ENCODE results near the gene KPNA6.
A peak's percentile ranks its signal among the peaks of the same experiment; 100 is the strongest.
"Not testable (repeated sequence)": the region's sequence is repeated elsewhere in the genome, so short reads cannot be mapped to it uniquely, and the experiment has no call there.

KPNA6 gene

DNA sequence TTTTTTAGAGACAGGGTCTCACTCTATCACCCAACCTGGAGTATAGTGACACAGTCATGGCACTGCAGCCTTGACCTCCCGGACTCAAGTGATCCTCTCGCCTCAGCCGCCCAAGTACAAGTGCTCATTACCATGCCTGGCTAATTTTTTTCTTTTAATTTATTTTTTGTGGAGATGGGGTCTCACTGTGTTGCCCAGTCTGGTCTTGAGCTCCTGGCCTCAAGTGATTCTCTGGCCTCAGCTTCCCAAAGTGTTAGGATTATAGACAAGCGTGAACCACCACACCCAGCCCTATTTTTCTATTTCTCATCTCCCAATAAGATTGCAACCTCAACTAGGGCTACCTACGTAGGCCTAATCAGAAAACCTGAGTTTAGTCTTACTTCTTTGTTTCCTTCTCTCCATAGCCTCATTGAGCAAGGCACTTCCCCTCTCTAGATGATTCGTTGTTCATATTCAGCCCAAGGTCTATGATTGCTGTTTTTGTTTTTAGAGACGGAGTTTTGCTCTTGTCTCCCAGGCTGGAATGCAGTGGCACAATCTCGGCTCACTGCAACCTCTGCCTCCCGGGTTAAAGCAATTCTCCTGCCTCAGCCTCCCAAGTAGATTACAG lies 1.1 kb upstream of the KPNA6 start:
- POLR2A ChIA-PET: no interaction called here
- no peak for DNase-seq (ENCODE audit: extremely low spot score)
- CTCF ChIA-PET: no interaction called here
- TF ChIP-seq ELF4 (IDR thresholded peaks at IDR 0.05) (no peak), SUZ12 (IDR thresholded peaks at IDR 0.05) (no peak), ZNF384 (IDR thresholded peaks at IDR 0.05) (no peak), FOXM1 (IDR thresholded peaks at IDR 0.05; ENCODE audit: borderline replicate concordance) (no peak), TARDBP (IDR thresholded peaks at IDR 0.05) (no peak), L3MBTL2 (conservative IDR thresholded peaks at IDR 0.05) (no peak), NFRKB (IDR thresholded peaks at IDR 0.05) (no peak), FOXK2 (IDR thresholded peaks at IDR 0.05) (no peak)

DNA sequence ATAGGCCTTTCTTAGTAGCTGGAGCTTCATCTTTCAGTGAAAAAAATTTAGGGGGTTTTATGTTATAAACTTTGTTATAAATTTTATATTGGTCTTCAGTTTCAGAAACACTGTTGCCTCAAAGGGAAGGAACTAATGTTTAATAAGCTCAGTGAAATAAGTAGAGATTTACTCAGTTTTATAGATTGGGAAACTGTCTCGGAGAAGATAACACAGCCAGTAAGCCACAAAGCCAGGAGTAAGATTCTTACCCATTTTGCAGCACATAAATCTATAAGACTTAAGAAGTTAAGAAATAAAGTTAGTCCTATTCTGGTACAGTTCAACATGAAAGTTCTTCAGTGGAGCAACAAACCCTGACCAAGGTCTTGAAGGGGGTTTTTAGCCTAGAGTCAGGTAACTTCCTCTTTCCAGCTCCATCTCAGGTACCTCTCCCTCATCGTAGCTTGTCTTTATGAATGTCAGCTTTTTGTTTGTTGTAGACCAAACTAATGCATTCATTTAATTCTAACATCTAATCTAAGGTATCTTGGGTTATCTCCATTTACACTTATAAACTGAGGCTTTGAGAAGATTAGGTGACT lies 3.3 kb downstream of the KPNA6 start:
- ChIA-PET POLR2A (interaction anchor here (2.2 kb wide), 1 partner anchor 38 kb away, joined by 7 read pairs; the partner anchor contains the start of gene TMEM39B), CTCF (interaction anchor here (0.6 to 1.3 kb wide), 5 partner anchors 12 to 835 kb away, joined by 3 to 4 read pairs (median 4); partner anchors contain the start of gene TMEM39B)
- TF ChIP-seq LEF1 (IDR thresholded peaks at IDR 0.05; ENCODE audit: borderline replicate concordance) (no peak), FOXA1 (IDR thresholded peaks at IDR 0.05) (no peak), L3MBTL2 (conservative IDR thresholded peaks at IDR 0.05) (no peak), TARDBP (IDR thresholded peaks at IDR 0.05) (no peak), BHLHE40 (IDR thresholded peaks at IDR 0.05; ENCODE audit: borderline replicate concordance) (no peak), FOXK2 (IDR thresholded peaks at IDR 0.05) (no peak), NFRKB (IDR thresholded peaks at IDR 0.05) (no peak), SP1 (IDR thresholded peaks at IDR 0.05) (no peak), ELF4 (IDR thresholded peaks at IDR 0.05) (no peak), ZNF384 (IDR thresholded peaks at IDR 0.05) (no peak), HDGF (IDR thresholded peaks at IDR 0.05; ENCODE audit: borderline replicate concordance) (no peak), SUZ12 (IDR thresholded peaks at IDR 0.05) (no peak), ARNT (IDR thresholded peaks at IDR 0.05) (no peak), FOXM1 (IDR thresholded peaks at IDR 0.05; ENCODE audit: borderline replicate concordance) (no peak), CTBP1 (IDR thresholded peaks at IDR 0.05; ENCODE audit: borderline replicate concordance) (no peak)
- TF ChIP-seq, protein P1, sequence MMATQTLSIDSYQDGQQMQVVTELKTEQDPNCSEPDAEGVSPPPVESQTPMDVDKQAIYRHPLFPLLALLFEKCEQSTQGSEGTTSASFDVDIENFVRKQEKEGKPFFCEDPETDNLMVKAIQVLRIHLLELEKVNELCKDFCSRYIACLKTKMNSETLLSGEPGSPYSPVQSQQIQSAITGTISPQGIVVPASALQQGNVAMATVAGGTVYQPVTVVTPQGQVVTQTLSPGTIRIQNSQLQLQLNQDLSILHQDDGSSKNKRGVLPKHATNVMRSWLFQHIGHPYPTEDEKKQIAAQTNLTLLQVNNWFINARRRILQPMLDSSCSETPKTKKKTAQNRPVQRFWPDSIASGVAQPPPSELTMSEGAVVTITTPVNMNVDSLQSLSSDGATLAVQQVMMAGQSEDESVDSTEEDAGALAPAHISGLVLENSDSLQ (IDR thresholded peaks at IDR 0.05): no peak
- no peak for DNase-seq (ENCODE audit: extremely low spot score)

DNA sequence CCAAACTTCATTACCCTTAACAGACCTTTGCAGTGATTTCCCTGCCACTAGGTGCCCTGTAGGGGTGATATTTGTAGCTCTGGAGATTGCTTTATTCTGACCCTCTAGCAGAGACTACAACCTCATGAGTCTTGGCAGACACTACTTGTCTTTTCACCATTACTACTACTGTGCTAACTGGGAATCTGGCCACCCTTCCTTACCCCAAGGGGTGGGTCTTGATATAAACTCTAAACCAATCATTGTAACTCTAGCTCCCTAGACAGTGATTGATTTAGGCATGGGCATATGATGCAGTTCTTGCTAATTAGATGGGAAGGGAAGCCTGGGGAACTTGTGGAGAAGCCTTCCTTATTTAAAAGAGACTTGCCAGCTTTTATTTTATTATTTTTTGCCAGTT lies 3.9 kb downstream of the KPNA6 start:
- ChIA-PET CTCF (interaction anchor here (0.6 to 1.3 kb wide), 4 partner anchors 12 to 836 kb away, joined by 3 to 4 read pairs (median 4); partner anchors contain the start of gene TMEM39B), POLR2A (interaction anchor here (2.2 kb wide), 1 partner anchor 39 kb away, joined by 7 read pairs; the partner anchor contains the start of gene TMEM39B)
- DNase-seq (ENCODE audit: extremely low spot score): peak; percentile 53
- no peak for TF ChIP-seq FOXA1 (IDR thresholded peaks at IDR 0.05)
- TF ChIP-seq, protein P1 (IDR thresholded peaks at IDR 0.05): peak; percentile 97

GRCh38 chr1:32112806-32113375 lies 5.0 kb downstream of the KPNA6 start:
- ChIA-PET POLR2A (no interaction called here), CTCF (interaction anchor here (0.6 kb wide), 1 partner anchor 29 kb away, joined by 5 read pairs; no protein-coding TSS in a partner anchor)
- no peak for DNase-seq (ENCODE audit: extremely low spot score)
- no peak for TF ChIP-seq ELF4 (IDR thresholded peaks at IDR 0.05)
- TF ChIP-seq SUZ12 (IDR thresholded peaks at IDR 0.05): no peak
- no peak for TF ChIP-seq ZNF384 (IDR thresholded peaks at IDR 0.05)
- TF ChIP-seq FOXM1 (IDR thresholded peaks at IDR 0.05; ENCODE audit: borderline replicate concordance): no peak
- TF ChIP-seq BHLHE40 (IDR thresholded peaks at IDR 0.05; ENCODE audit: borderline replicate concordance): no peak
- TF ChIP-seq HDGF (IDR thresholded peaks at IDR 0.05; ENCODE audit: borderline replicate concordance): no peak
- TF ChIP-seq L3MBTL2 (conservative IDR thresholded peaks at IDR 0.05): no peak
- no peak for TF ChIP-seq FOXK2 (IDR thresholded peaks at IDR 0.05)
- no peak for TF ChIP-seq CTBP1 (IDR thresholded peaks at IDR 0.05; ENCODE audit: borderline replicate concordance)
- no peak for TF ChIP-seq FOXA1 (IDR thresholded peaks at IDR 0.05)

DNA sequence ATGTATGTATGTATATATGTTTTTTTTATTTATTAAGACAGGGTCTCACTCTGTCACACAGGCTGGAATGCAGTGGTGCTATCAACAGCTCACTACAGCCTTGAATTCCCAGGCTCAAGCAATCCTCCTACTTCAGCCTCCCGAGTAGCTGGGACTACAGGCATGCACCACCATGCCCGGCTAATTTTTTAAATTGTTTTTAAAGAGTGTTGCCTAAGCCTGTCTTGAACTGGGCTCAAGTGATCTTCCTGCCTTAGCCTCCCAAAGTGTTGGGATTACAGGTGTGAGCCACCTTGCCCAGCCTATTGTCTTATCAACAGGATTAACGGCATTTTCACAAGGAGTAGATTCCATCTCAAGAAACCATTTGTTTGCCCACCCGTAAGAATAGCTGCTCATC lies 5.6 kb downstream of the KPNA6 start:
- CTCF ChIA-PET: interaction anchor here (0.6 kb wide), 2 partner anchors 28 to 32 kb away, joined by 3 read pairs; no protein-coding TSS in a partner anchor
- POLR2A ChIA-PET; DNase-seq (ENCODE audit: extremely low spot score): not testable (repeated sequence)

DNA sequence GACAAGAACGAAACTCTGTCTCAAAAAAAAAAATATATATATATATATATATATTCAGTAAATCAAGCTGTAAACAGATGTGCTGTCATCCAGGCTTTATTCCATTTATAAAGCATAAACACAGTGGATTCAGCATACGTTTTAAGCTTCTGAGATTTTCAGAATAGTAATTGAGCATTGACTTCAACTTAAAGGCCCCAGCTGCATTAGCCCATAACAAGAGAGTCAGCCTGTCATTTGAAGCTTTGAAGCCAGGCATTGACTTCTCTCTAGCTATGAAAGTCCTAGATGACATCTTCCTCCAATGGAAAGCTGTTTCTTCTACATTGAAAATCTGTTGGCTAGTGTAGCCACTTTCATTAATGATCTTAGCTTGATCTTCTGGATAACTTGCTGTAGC lies 6.6 kb downstream of the KPNA6 start:
- no peak for TF ChIP-seq HDGF (IDR thresholded peaks at IDR 0.05; ENCODE audit: borderline replicate concordance)
- no peak for TF ChIP-seq FOXK2 (IDR thresholded peaks at IDR 0.05)
- TF ChIP-seq SUZ12 (IDR thresholded peaks at IDR 0.05): no peak
- no peak for TF ChIP-seq CTBP1 (IDR thresholded peaks at IDR 0.05; ENCODE audit: borderline replicate concordance)
- TF ChIP-seq ARNT (IDR thresholded peaks at IDR 0.05): no peak
- TF ChIP-seq TARDBP (IDR thresholded peaks at IDR 0.05): no peak
- TF ChIP-seq, protein P1 (IDR thresholded peaks at IDR 0.05): no peak
- no peak for TF ChIP-seq LEF1 (IDR thresholded peaks at IDR 0.05; ENCODE audit: borderline replicate concordance)
- TF ChIP-seq BHLHE40 (IDR thresholded peaks at IDR 0.05; ENCODE audit: borderline replicate concordance): no peak
- TF ChIP-seq L3MBTL2 (conservative IDR thresholded peaks at IDR 0.05): no peak
- no peak for TF ChIP-seq NFRKB (IDR thresholded peaks at IDR 0.05)
- no peak for TF ChIP-seq ZNF384 (IDR thresholded peaks at IDR 0.05)
- TF ChIP-seq ELF4 (IDR thresholded peaks at IDR 0.05): no peak
- TF ChIP-seq FOXM1 (IDR thresholded peaks at IDR 0.05; ENCODE audit: borderline replicate concordance): no peak
- ChIA-PET CTCF (interaction anchor here (0.6 kb wide), 1 partner anchor 756 kb away, joined by 3 read pairs; no protein-coding TSS in a partner anchor), POLR2A (interaction anchor here (1.2 kb wide), 1 partner anchor 65 kb away, joined by 4 read pairs; the partner anchor contains the start of gene TXLNA)
- no peak for DNase-seq (ENCODE audit: extremely low spot score)
